Uterus (tissue), 4 donors: ENCODE data around the gene PPM1J. TPM values are rescaled to one million over a fixed set of nuclear protein-coding genes. Genes with fewer than 3 reads are reported as not detected.

Experiments
- DNase-seq, 2 donors: peaks; one replicate each; pipeline ENCODE4 v3.0.0-alpha.2; 2019 to 2020
- H3K27ac ChIP-seq, 2 donors: fragments of 200-600 bp; sonication (generic); 1 replicate in 1 of 2; 2 replicates in 1 of 2; pipeline ENCODE4 v1.5.1; 2016 to 2018
- H3K27me3 ChIP-seq, 2 donors: fragments of 200-600 bp; sonication (generic); one replicate each; pipeline ENCODE4 v1.5.1; 2018 to 2019; ENCODE audit warnings: control low read depth in 1 of 2
- H3K36me3 ChIP-seq, 2 donors: fragments of 200-600 bp; sonication (generic); one replicate each; pipeline ENCODE4 v1.5.1; 2019; ENCODE audit warnings: control low read depth in 1 of 2
- H3K4me1 ChIP-seq, 2 donors: fragments of 200-600 bp; sonication (generic); one replicate each; pipeline ENCODE4 v1.5.1; 2018 to 2019; ENCODE audit warnings: control low read depth in 1 of 2
- H3K4me3 ChIP-seq, 2 donors: fragments of 200-600 bp; sonication (generic); 1 replicate in 1 of 2; 2 replicates in 1 of 2; pipeline ENCODE4 v1.5.1; 2018 to 2019; ENCODE audit warnings: mild to moderate bottlenecking in 1 of 2
- H3K9me3 ChIP-seq, 2 donors: fragments of 200-600 bp; sonication (generic); one replicate each; pipeline ENCODE4 v1.5.1; 2019; ENCODE audit warnings: control low read depth in 1 of 2
- POLR2A ChIP-seq, 2 donors: fragments of 450-650 bp; IDR thresholded peaks; one replicate each; pipeline ENCODE4 v1.6.1; 2016; ENCODE audit warnings: antibody characterized with exemption in 2 of 2, mild to moderate bottlenecking in 1 of 2, moderate library complexity in 1 of 2
- intact Hi-C: fragments of 100-400 bp; cut with DNase I; formaldehyde crosslinking; loops from one replicate; pipeline ENCODE4 v1.15.1; 2023; ENCODE audit warnings: low total_unique reads
- total RNA-seq, 4 donors: library from RNA; depleted of rRNA in 3 of 4; stranded (reverse); fragments of >200 nt in 3 of 4; gene quantifications; one replicate each; pipeline versions ENCODE4 v1.1.0 to v1.2.4, GENCODE V29; 2014 to 2023
- TF ChIP-seq, protein P1 (sequence below), 4 experiments: fragments of 200-600 bp in 2 of 4; fragments of 450-650 bp in 2 of 4; sonication (generic) in 2 of 4; IDR thresholded peaks; one replicate each; pipeline ENCODE4 v1.5.1; 2016 to 2019; ENCODE audit warnings: antibody characterized with exemption in 4 of 4, mild to moderate bottlenecking in 2 of 4, moderate library complexity in 1 of 4
- donor health status: DM: yes; HTN: yes; CAD: no.

PPM1J gene
- total RNA-seq, 4 donors from 2014 or later, result 0.90 to 4.2 (median 2.6) TPM; not detected in 1

DNA sequence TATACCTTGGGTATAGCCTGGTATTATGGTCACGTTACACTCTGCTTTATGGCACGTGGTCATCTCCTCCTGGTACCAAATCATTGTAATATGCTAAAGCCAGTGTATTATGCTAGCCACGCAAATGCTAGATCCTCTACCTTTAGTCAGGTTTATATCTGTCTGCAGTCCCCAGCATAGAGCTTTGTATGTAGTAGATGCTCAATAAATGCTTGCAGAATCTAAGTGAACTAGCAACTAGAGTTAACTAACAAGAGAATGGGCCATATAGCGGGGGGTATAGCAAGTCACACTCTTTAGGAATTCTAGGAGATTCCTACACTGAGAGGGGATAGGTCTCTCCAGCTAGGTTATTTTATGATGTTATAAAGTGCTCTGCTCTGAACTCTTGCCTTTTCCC lies 37.6 kb downstream of the PPM1J start:
- TF ChIP-seq POLR2A (IDR thresholded peaks at IDR 0.05), result no peak
- TF ChIP-seq, protein P1, sequence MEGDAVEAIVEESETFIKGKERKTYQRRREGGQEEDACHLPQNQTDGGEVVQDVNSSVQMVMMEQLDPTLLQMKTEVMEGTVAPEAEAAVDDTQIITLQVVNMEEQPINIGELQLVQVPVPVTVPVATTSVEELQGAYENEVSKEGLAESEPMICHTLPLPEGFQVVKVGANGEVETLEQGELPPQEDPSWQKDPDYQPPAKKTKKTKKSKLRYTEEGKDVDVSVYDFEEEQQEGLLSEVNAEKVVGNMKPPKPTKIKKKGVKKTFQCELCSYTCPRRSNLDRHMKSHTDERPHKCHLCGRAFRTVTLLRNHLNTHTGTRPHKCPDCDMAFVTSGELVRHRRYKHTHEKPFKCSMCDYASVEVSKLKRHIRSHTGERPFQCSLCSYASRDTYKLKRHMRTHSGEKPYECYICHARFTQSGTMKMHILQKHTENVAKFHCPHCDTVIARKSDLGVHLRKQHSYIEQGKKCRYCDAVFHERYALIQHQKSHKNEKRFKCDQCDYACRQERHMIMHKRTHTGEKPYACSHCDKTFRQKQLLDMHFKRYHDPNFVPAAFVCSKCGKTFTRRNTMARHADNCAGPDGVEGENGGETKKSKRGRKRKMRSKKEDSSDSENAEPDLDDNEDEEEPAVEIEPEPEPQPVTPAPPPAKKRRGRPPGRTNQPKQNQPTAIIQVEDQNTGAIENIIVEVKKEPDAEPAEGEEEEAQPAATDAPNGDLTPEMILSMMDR (IDR thresholded peaks at IDR 0.05), result no peak
- Histone ChIP-seq H3K9me3 (no peaks in the 10 kb centered on the region), H3K27ac (no peak overlapping the region), H3K36me3 (no peaks in the 10 kb centered on the region), H3K27me3 (no peaks in the 10 kb centered on the region), H3K4me3 (no peak overlapping the region), H3K4me1 (peaks cover 0 to 4% of the 10 kb centered on the region in 2 donors)
- no peak for DNase-seq
- intact Hi-C loops, result no loop called here

DNA sequence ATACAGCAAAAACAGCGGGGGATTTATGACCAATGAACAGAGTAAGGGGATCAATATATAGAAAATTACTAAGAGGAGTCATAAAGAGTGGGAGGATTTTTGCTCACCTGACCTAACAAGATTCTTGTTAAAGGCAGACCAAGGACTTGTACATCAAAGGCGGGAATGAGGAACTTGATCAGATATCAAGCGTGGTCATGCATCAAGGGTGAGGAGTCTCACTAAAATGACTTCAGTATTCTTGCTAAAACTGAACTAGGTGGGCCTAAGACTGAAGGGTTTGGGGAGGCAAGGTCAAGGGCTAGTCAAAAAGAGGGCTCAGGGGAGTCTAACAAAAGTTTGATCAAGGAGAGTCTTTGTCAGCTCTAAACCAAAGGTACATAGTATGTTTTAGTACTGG lies 38.6 kb downstream of the PPM1J start:
- no peaks in the 10 kb centered on the region for H3K36me3 ChIP-seq
- H3K4me1 ChIP-seq, result peaks cover 0 to 4% of the 10 kb centered on the region in 2 donors
- H3K9me3 ChIP-seq, result no peaks in the 10 kb centered on the region
- H3K4me3 ChIP-seq, result no peak overlapping the region
- H3K27me3 ChIP-seq, result no peaks in the 10 kb centered on the region
- no peak for TF ChIP-seq POLR2A (IDR thresholded peaks at IDR 0.05)
- TF ChIP-seq, protein P1 (IDR thresholded peaks at IDR 0.05), result no peak
- DNase-seq, result no peak
- peak overlapping the region in 1 of 2 donors; percentile 94 for H3K27ac ChIP-seq
- intact Hi-C loops, result no loop called here

DNA sequence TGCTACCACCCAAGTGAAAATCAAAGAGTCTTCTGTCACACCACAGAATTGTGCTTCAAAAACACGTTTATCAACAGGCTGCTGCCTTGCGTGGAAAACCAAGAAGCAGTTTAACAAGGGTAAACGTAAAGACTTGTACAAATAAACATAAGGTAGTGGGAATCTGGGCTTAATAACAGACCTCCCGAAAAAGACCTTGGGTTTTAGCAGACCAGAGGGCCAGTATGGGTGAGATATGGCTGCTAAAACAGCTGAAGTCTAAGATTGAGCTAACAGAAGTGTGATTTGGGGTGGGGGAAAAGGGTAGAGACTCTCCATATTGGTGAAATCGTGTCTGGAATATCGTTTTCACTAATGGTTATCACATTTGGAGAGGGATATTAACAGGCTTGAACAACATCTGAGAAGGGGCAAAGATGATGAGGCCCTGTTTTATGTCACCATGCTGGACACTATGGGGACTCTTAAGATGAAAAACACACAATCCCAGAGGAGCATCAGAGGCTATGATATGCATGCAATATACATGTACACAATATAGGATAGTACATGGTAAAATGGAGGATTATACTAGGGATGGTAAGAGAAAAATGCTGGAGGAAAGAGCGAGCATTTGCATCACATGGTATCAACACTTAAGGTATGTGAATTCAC lies 39.3 kb downstream of the PPM1J start:
- DNase-seq, result no peak
- intact Hi-C loops, result no loop called here
- Histone ChIP-seq H3K4me3 (peak overlapping the region; percentile 66 to 82), H3K4me1 (peaks cover 0 to 4% of the 10 kb centered on the region in 2 donors), H3K36me3 (no peaks in the 10 kb centered on the region), H3K27ac (peak overlapping the region; percentile 94 to 96), H3K27me3 (no peaks in the 10 kb centered on the region), H3K9me3 (no peaks in the 10 kb centered on the region)
- TF ChIP-seq, protein P1 (IDR thresholded peaks at IDR 0.05), result no peak
- no peak for TF ChIP-seq POLR2A (IDR thresholded peaks at IDR 0.05)

DNA sequence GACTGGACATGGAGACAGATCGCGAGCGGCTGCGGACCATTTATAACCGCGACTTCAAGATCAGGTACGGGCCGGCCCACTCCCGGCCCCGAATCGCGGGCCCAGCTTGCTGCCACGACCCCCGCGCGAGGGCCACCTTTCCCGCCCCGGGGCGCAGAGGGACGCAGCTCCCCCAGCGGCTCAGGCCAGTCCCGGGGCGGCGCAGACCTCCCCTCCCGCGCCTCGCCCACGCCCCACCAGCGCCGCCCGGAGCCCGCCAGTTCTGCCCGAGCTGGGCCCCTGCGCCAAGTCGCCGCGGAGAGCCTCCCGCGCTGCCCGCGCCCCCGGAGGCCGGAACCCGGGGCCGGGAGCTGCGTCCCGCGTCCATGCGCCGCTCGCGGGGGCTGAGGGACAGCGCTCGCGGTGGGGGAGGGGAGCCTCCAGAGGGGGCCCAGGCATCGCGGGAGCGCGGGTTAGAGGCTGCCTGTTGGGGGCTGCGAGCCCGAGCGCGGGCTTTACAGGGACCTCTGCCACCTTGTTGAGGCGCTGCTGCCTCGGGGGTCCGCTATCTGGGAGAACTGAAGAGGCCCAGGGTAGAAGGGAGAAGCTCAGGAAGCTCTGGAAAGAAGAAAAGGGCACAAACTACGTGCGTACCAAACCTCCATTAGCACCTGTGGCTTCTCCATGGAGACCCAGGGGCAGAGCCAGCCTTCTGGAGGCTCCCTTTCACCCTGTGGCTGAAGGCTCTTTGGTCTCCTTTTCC lies 40.0 kb downstream of the PPM1J start:
- peak overlapping the region; percentile 94 to 96 for H3K27ac ChIP-seq
- TF ChIP-seq, protein P1 (IDR thresholded peaks at IDR 0.05), result peak in 3 of 4 experiments; percentile 14 to 45 (median 30)
- peak in 1 of 2 donors; percentile 22 for TF ChIP-seq POLR2A (IDR thresholded peaks at IDR 0.05)
- peaks cover 0 to 4% of the 10 kb centered on the region in 2 donors for H3K4me1 ChIP-seq
- peak overlapping the region; percentile 66 to 82 for H3K4me3 ChIP-seq
- H3K27me3 ChIP-seq, result no peaks in the 10 kb centered on the region
- no peaks in the 10 kb centered on the region for H3K9me3 ChIP-seq
- intact Hi-C loops, result no loop called here
- no peaks in the 10 kb centered on the region for H3K36me3 ChIP-seq
- peak; percentile 62 for DNase-seq

DNA sequence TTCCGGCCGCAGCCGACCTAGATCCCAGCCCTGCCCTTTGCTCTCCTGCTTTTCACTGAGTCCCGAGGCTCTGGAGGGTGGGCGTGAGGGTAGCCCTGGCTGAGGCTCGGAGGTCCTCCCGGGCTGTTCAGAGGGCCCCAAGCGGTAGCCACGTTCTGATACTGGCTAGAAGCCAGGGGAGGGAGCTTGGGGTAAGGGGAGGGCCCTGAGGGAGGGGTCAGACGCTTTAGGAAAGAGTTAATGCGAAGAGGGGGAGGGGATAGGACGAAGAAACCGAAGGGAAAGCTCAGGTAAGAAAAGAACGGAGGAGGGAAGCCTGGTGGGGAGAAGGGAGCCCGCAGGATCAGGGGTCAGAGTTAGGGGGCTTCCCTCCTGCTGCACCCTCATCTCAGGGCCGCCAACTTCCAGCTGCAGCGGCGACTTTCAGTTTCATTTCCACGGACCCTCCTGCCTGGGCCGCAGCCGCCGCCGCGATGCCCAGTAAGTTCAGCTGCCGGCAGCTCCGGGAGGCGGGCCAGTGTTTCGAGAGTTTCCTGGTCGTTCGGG lies 40.6 kb downstream of the PPM1J start, which contains the start of gene MOV10:
TSS of gene MOV10 (plus strand) at position 220 of the 546 bp plus-strand sequence. CDS start at position 474, 254 bp downstream.
- DNase-seq, result peak; percentile 68 to 71
- Histone ChIP-seq H3K27ac (peak within 1 kb of the TSS; percentile 94 to 96), H3K4me1 (peaks cover 0 to 4% of the 10 kb centered on the region in 2 donors), H3K36me3 (no peaks in the 10 kb centered on the region), H3K9me3 (no peaks in the 10 kb centered on the region), H3K4me3 (peak within 1 kb of the TSS; percentile 66 to 82), H3K27me3 (no peaks in the 10 kb centered on the region)
- intact Hi-C loops, result no loop called here
- TF ChIP-seq, protein P1 (IDR thresholded peaks at IDR 0.05), result no peak
- peak; percentile 4 to 13 for TF ChIP-seq POLR2A (IDR thresholded peaks at IDR 0.05)
